ENCODE results near the gene GLRX3. TPM values are rescaled to one million over a fixed set of nuclear protein-coding genes. Genes with fewer than 3 reads are reported as not detected.
"Not testable (repeated sequence)": the region's sequence is repeated elsewhere in the genome, so short reads cannot be mapped to it uniquely, and the experiment has no call there.

The GLRX3 gene
- total RNA-seq, 1 donor from 2014 or later: 62.4 TPM

GRCh38 chr10:130188195-130189175, 52.3 kb downstream of the GLRX3 start:
- DNase-seq (ENCODE audit: low spot score): no peak

- no peak for DNase-seq (ENCODE audit: low spot score)
These were observed 53.4 kb downstream of the GLRX3 start for GRCh38 chr10:130189608-130190054.

GRCh38 chr10:130190055-130190736, 54.0 kb downstream of the GLRX3 start:
- DNase-seq (ENCODE audit: low spot score): peak; percentile 88

- no peak for DNase-seq (ENCODE audit: low spot score)
These were observed 54.5 kb downstream of the GLRX3 start for GRCh38 chr10:130190737-130191115.

GRCh38 chr10:130191380-130191779, 55.2 kb downstream of the GLRX3 start:
- no peak for DNase-seq (ENCODE audit: low spot score)

- no peak for DNase-seq (ENCODE audit: low spot score)
These were observed 56.2 kb downstream of the GLRX3 start for GRCh38 chr10:130192276-130192848.

- no peak for DNase-seq (ENCODE audit: low spot score)
These were observed 56.8 kb downstream of the GLRX3 start for GRCh38 chr10:130193033-130193432.

GRCh38 chr10:130193493-130194193, 57.5 kb downstream of the GLRX3 start:
- DNase-seq (ENCODE audit: low spot score): no peak

GRCh38 chr10:130194194-130194990, 58.2 kb downstream of the GLRX3 start:
- peak; percentile 10 for DNase-seq (ENCODE audit: low spot score)

- no peak for DNase-seq (ENCODE audit: low spot score)
These were observed 58.9 kb downstream of the GLRX3 start for GRCh38 chr10:130194991-130195645.

GRCh38 chr10:130195746-130196294, 59.6 kb downstream of the GLRX3 start:
- no peak for DNase-seq (ENCODE audit: low spot score)

- DNase-seq (ENCODE audit: low spot score): no peak
These were observed 60.6 kb downstream of the GLRX3 start for GRCh38 chr10:130196511-130197487.

GRCh38 chr10:130198651-130199050, 62.5 kb downstream of the GLRX3 start:
- DNase-seq (ENCODE audit: low spot score): peak; percentile 51

- DNase-seq (ENCODE audit: low spot score): no peak
These were observed 64.2 kb downstream of the GLRX3 start for GRCh38 chr10:130200179-130201042.

GRCh38 chr10:130201043-130201380, 64.8 kb downstream of the GLRX3 start:
- no peak for DNase-seq (ENCODE audit: low spot score)

- DNase-seq (ENCODE audit: low spot score): not testable (repeated sequence)
These were observed 66.0 kb downstream of the GLRX3 start for GRCh38 chr10:130202150-130202549.

- DNase-seq (ENCODE audit: low spot score): no peak
These were observed 66.9 kb downstream of the GLRX3 start for GRCh38 chr10:130202984-130203621.

Data from umbilical cord (tissue), 2 donors.